Measurements from ENCODE around the gene LNX2.

- TF ChIP-seq ZNF274 (IDR thresholded peaks at IDR 0.05; ENCODE audit: low read depth, low read length) (no peak), SUZ12 (IDR thresholded peaks at IDR 0.05; ENCODE audit: extremely low read depth, insufficient read depth, insufficient read length) (no peak)
These were observed 104.2 kb downstream of the LNX2 start for GRCh38 chr13:27516103-27516502.
